ENCODE data around the gene PIP4P1.

The PIP4P1 gene

GRCh38 chr14:20440465-20440864, 20.8 kb downstream of the PIP4P1 start:
- Histone ChIP-seq H3K27ac (ENCODE audit: low read depth, low read length) (no peak overlapping the region), H3K4me3 (ENCODE audit: low read length) (no peak overlapping the region), H3K79me2 (ENCODE audit: control insufficient read depth, low read length) (no peaks in the 10 kb centered on the region), H3K4me1 (ENCODE audit: control insufficient read depth, low read length) (peaks cover 27% of the 10 kb centered on the region), H3F3A (ENCODE audit: control insufficient read depth, insufficient read depth) (peaks cover 7% of the 10 kb centered on the region; the same call in 1 of the 2 replicates), H3K9me2 (replicated peaks; ENCODE audit: control insufficient read depth, low read length) (no peaks in the 10 kb centered on the region), H3K36me3 (ENCODE audit: control insufficient read depth, low read length) (peaks cover 9% of the 10 kb centered on the region), H3K27me3 (ENCODE audit: control insufficient read depth, low read length) (no peaks in the 10 kb centered on the region), H4K20me1 (ENCODE audit: control insufficient read depth, insufficient read depth, low read depth, low read length) (no peaks in the 10 kb centered on the region), H3K9me3 (ENCODE audit: control insufficient read depth, insufficient read depth, low read length) (no peaks in the 10 kb centered on the region), H3K4me2 (ENCODE audit: low read length) (no peak overlapping the region)
- TF ChIP-seq CTCF (IDR thresholded peaks at IDR 0.05; ENCODE audit: low read depth, low read length, poor library complexity, severe bottlenecking) (no peak), EZH2phosphoT487 (IDR thresholded peaks at IDR 0.05; ENCODE audit: borderline replicate concordance, low read length) (no peak)

GRCh38 chr14:20438664-20439063, 22.6 kb downstream of the PIP4P1 start:
- H4K20me1 ChIP-seq (ENCODE audit: control insufficient read depth, insufficient read depth, low read depth, low read length) = no peaks in the 10 kb centered on the region
- no peaks in the 10 kb centered on the region for H3K27me3 ChIP-seq (ENCODE audit: control insufficient read depth, low read length)
- peaks cover 26% of the 10 kb centered on the region for H3K4me1 ChIP-seq (ENCODE audit: control insufficient read depth, low read length)
- no peak overlapping the region for H3K27ac ChIP-seq (ENCODE audit: low read depth, low read length)
- no peak overlapping the region for H3K4me3 ChIP-seq (ENCODE audit: low read length)
- H3K9me2 ChIP-seq (replicated peaks; ENCODE audit: control insufficient read depth, low read length) = no peaks in the 10 kb centered on the region
- no peak overlapping the region for H3K4me2 ChIP-seq (ENCODE audit: low read length)
- no peaks in the 10 kb centered on the region for H3K9me3 ChIP-seq (ENCODE audit: control insufficient read depth, insufficient read depth, low read length)
- TF ChIP-seq CTCF (IDR thresholded peaks at IDR 0.05; ENCODE audit: low read depth, low read length, poor library complexity, severe bottlenecking) (no peak), EZH2phosphoT487 (IDR thresholded peaks at IDR 0.05; ENCODE audit: borderline replicate concordance, low read length) (no peak)
- no peaks in the 10 kb centered on the region for H3F3A ChIP-seq (ENCODE audit: control insufficient read depth, insufficient read depth)
- H3K79me2 ChIP-seq (ENCODE audit: control insufficient read depth, low read length) = no peaks in the 10 kb centered on the region
- H3K36me3 ChIP-seq (ENCODE audit: control insufficient read depth, low read length) = no peaks in the 10 kb centered on the region

- Histone ChIP-seq H3F3A (ENCODE audit: control insufficient read depth, insufficient read depth) (no peaks in the 10 kb centered on the region), H3K4me3 (ENCODE audit: low read length) (no peak overlapping the region), H3K79me2 (ENCODE audit: control insufficient read depth, low read length) (no peaks in the 10 kb centered on the region), H3K27me3 (ENCODE audit: control insufficient read depth, low read length) (no peaks in the 10 kb centered on the region), H3K4me1 (ENCODE audit: control insufficient read depth, low read length) (peaks cover 26% of the 10 kb centered on the region), H3K9me3 (ENCODE audit: control insufficient read depth, insufficient read depth, low read length) (no peaks in the 10 kb centered on the region), H3K4me2 (ENCODE audit: low read length) (no peak overlapping the region), H3K27ac (ENCODE audit: low read depth, low read length) (no peak overlapping the region), H3K36me3 (ENCODE audit: control insufficient read depth, low read length) (no peaks in the 10 kb centered on the region), H4K20me1 (ENCODE audit: control insufficient read depth, insufficient read depth, low read depth, low read length) (no peaks in the 10 kb centered on the region), H3K9me2 (replicated peaks; ENCODE audit: control insufficient read depth, low read length) (no peaks in the 10 kb centered on the region)
- TF ChIP-seq CTCF (IDR thresholded peaks at IDR 0.05; ENCODE audit: low read depth, low read length, poor library complexity, severe bottlenecking) (no peak), EZH2phosphoT487 (IDR thresholded peaks at IDR 0.05; ENCODE audit: borderline replicate concordance, low read length) (no peak)
Observed at GRCh38 chr14:20436363-20436755, 24.9 kb downstream of the PIP4P1 start.
